Endothelial cell of umbilical vein (primary cell): ENCODE results near the gene RHOH.
"Not testable (repeated sequence)": the region's sequence is repeated elsewhere in the genome, so short reads cannot be mapped to it uniquely, and the experiment has no call there.

Source experiments
- CTCF ChIP-seq, 2 donors: IDR thresholded peaks; 1 replicate in 1 of 2; 2 replicates in 1 of 2; pipeline ENCODE4 v1.5.1; 2011; ENCODE audit warnings: low read length in 2 of 2, mild to moderate bottlenecking in 2 of 2, moderate library complexity in 2 of 2, control low read depth in 1 of 2, inconsistent platforms in 1 of 2, low read depth in 1 of 2; ENCODE audit not compliant: insufficient read depth in 1 of 2; ENCODE audit errors: extremely low read depth in 1 of 2
- EZH2 ChIP-seq: IDR thresholded peaks from 2 replicates; pipeline ENCODE4 v1.6.1; 2012; ENCODE audit warnings: borderline replicate concordance, low read depth, mild to moderate bottlenecking, moderate library complexity, low read length, inconsistent platforms; ENCODE audit not compliant: severe bottlenecking
- FOS ChIP-seq: IDR thresholded peaks from 2 replicates; pipeline ENCODE4 v1.6.1; 2011; ENCODE audit warnings: mild to moderate bottlenecking, low read length, moderate library complexity, borderline replicate concordance; ENCODE audit not compliant: insufficient read depth
- JUN ChIP-seq: IDR thresholded peaks from 2 replicates; pipeline ENCODE4 v1.6.1; 2011; ENCODE audit warnings: borderline replicate concordance, low read depth; ENCODE audit not compliant: insufficient read length, insufficient read depth
- MYC ChIP-seq: IDR thresholded peaks from one replicate; pipeline ENCODE4 v1.6.1; 2011; ENCODE audit warnings: mild to moderate bottlenecking, low read depth, low read length
- POLR2A ChIP-seq: IDR thresholded peaks from 2 replicates; pipeline ENCODE4 v1.6.1; 2012; ENCODE audit warnings: low read depth, mild to moderate bottlenecking, control low read depth, low read length
- POLR2AphosphoS5 ChIP-seq: IDR thresholded peaks from 2 replicates; pipeline ENCODE4 v1.6.1; 2012; ENCODE audit warnings: low read depth, mild to moderate bottlenecking, control low read depth, low read length, moderate library complexity; ENCODE audit not compliant: insufficient read depth
- TF ChIP-seq, protein P1 (sequence below): IDR thresholded peaks from 2 replicates; pipeline ENCODE4 v1.6.1; 2011; ENCODE audit not compliant: insufficient read depth, insufficient read length

DNA sequence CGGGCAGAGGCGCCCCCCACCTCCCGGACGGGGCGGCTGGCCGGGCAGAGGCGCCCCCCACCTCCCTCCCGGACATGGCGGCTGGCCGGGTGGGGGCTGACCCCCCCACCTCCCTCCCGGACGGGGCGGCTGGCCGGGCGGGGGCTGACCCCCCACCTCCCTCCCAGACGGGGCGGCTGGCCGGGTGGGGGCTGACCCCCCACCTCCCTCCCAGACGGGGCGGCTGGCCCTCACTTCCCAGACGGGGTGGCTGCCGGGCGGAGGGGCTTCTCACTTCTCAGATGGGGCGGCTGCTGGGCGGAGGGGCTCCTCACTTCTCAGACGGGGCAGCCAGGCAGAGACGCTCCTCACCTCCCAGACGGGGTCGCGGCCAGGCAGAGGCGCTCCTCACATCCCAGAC lies 49.3 kb upstream of the RHOH start:
- not testable (repeated sequence) for TF ChIP-seq EZH2; POLR2AphosphoS5; POLR2A; CTCF (IDR thresholded peaks at IDR 0.05; ENCODE audit: extremely low read depth in 1 of 2, insufficient read depth in 1 of 2, low read depth in 1 of 2, low read length in 2 of 2); FOS; MYC; JUN
- TF ChIP-seq, protein P1, sequence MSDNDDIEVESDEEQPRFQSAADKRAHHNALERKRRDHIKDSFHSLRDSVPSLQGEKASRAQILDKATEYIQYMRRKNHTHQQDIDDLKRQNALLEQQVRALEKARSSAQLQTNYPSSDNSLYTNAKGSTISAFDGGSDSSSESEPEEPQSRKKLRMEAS, result not testable (repeated sequence)
